CD8-positive, alpha-beta memory T cell (primary cell): ENCODE measurements around the gene REV3L. TPM values are rescaled to one million over a fixed set of nuclear protein-coding genes. Genes with fewer than 3 reads are reported as not detected.
"Not testable (repeated sequence)": the region's sequence is repeated elsewhere in the genome, so short reads cannot be mapped to it uniquely, and the experiment has no call there.

Source experiments
- CTCF ChIA-PET: fragments of 350-600 bp; sonication (Branson Sonifier 250); formaldehyde crosslinking; loops from one replicate; lab custom pipeline; 2021; ENCODE audit warnings: antibody characterized with exemption; lab: Charles Lee
- POLR2A ChIA-PET: fragments of 350-600 bp; sonication (Branson Sonifier 250); formaldehyde crosslinking; loops from one replicate; lab custom pipeline; 2021; ENCODE audit warnings: antibody characterized with exemption; lab: Charles Lee
- DNase-seq, 5 donors: peaks; one replicate each; pipeline versions ENCODE4 v3.0.0 to v3.0.0-alpha.2; 2020 to 2022; ENCODE audit warnings: mixed read lengths in 1 of 5
- H3K27ac ChIP-seq: one replicate; pipeline ENCODE4 v1.7.0; 2013; ENCODE audit warnings: low read depth, mild to moderate bottlenecking, low read length, moderate library complexity
- H3K27me3 ChIP-seq: 2 replicates; pipeline ENCODE4 v1.7.0; 2013; ENCODE audit warnings: low read length, mild to moderate bottlenecking; ENCODE audit not compliant: insufficient read depth, poor library complexity, severe bottlenecking
- H3K36me3 ChIP-seq: 2 replicates; pipeline ENCODE4 v1.7.0; 2013; ENCODE audit warnings: mild to moderate bottlenecking, low read length, moderate library complexity; ENCODE audit not compliant: insufficient read depth
- H3K4me1 ChIP-seq: 2 replicates; pipeline ENCODE4 v1.7.0; 2013; ENCODE audit warnings: mild to moderate bottlenecking, low read length, moderate library complexity; ENCODE audit not compliant: insufficient read depth
- H3K4me3 ChIP-seq: 2 replicates; pipeline ENCODE4 v1.7.0; 2013; ENCODE audit warnings: mild to moderate bottlenecking, low read length
- H3K9me3 ChIP-seq: 2 replicates; pipeline ENCODE4 v1.7.0; 2013; ENCODE audit warnings: mild to moderate bottlenecking, low read length
- H3K27ac Mint-ChIP-seq, 8 donors: one replicate each; pipeline ENCODE4 v1.8.0; 2020 to 2021; ENCODE audit warnings: mixed read lengths in 8 of 8, mild to moderate bottlenecking in 6 of 8, inconsistent platforms in 3 of 8, moderate library complexity in 3 of 8
- H3K27me3 Mint-ChIP-seq, 2 donors: one replicate each; pipeline ENCODE4 v1.8.0; 2020 to 2021; ENCODE audit warnings: mixed read lengths in 2 of 2, mild to moderate bottlenecking in 1 of 2, moderate library complexity in 1 of 2
- H3K36me3 Mint-ChIP-seq, 3 donors: one replicate each; pipeline ENCODE4 v1.8.0; 2020 to 2021; ENCODE audit warnings: mixed read lengths in 3 of 3, inconsistent platforms in 1 of 3, mild to moderate bottlenecking in 1 of 3
- H3K4me1 Mint-ChIP-seq, 3 donors: one replicate each; pipeline ENCODE4 v1.8.0; 2020 to 2021; ENCODE audit warnings: mixed read lengths in 3 of 3, inconsistent platforms in 1 of 3, mild to moderate bottlenecking in 1 of 3
- H3K4me3 Mint-ChIP-seq, 7 donors: one replicate each; pipeline ENCODE4 v1.8.0; 2020 to 2021; ENCODE audit warnings: mixed read lengths in 7 of 7, mild to moderate bottlenecking in 6 of 7, moderate library complexity in 4 of 7, inconsistent platforms in 2 of 7
- H3K9me3 Mint-ChIP-seq, 5 donors: one replicate each; pipeline ENCODE4 v1.8.0; 2020 to 2022; ENCODE audit warnings: mixed read lengths in 5 of 5, mild to moderate bottlenecking in 3 of 5, moderate library complexity in 2 of 5, inconsistent platforms in 1 of 5
- polyA plus RNA-seq: library from polyadenylated mRNA; unstranded; fragments of 300-500 nt; fragmentation: Illumina TruSeq; gene quantifications from one replicate; pipeline ENCODE4 v1.2.3, GENCODE V29; 2021
- total RNA-seq, 2 experiments: library from RNA; stranded (reverse); gene quantifications; one replicate each; pipeline ENCODE4 v1.2.3, GENCODE V29; 2021

The REV3L gene
- total and polyA plus RNA-seq, 3 experiments from 2014 or later = 16.5 to 27.0 (median 20.8) TPM

DNA sequence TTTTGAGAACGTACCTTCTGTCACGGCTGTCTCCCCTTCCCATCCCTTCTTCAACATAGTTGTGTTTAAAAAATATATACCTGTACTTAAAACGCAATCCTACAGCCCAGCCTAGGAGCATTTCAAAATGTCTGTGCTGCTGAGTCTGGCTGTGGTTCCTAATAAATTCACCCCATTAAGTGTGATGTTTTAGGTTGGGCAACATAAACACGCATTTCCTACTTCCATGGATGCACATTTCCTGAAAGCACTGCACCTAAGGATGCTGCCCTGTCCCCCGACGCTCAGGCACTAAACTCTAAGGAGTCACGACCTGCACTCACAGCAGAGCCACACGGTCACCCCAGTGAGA, 1.2 kb downstream of the REV3L start:
- POLR2A ChIA-PET = no interaction called here
- no peaks in the 10 kb centered on the region for H3K9me3 ChIP-seq
- peak overlapping the region; percentile 89 to 99 (median 96) for H3K4me3 Mint-ChIP-seq
- H3K9me3 Mint-ChIP-seq = no peaks in the 10 kb centered on the region
- no peaks in the 10 kb centered on the region for H3K36me3 ChIP-seq
- no peaks in the 10 kb centered on the region for H3K27me3 Mint-ChIP-seq
- H3K36me3 Mint-ChIP-seq = peaks cover 0 to 15% (median 0%) of the 10 kb centered on the region in 3 donors
- peak overlapping the region; percentile 95 for H3K27ac ChIP-seq
- H3K27ac Mint-ChIP-seq = peak overlapping the region; percentile 93 to 98 (median 96)
- H3K4me1 ChIP-seq = peaks cover 22% of the 10 kb centered on the region
- no peaks in the 10 kb centered on the region for H3K27me3 ChIP-seq
- DNase-seq = peak in 1 of 5 donors; percentile 19
- CTCF ChIA-PET = interaction anchor here (1.7 kb wide), 1 partner anchor 223 kb away, joined by 7 read pairs; a partner anchor contains a TSS
- peaks cover 41 to 65% (median 62%) of the 10 kb centered on the region in 3 donors for H3K4me1 Mint-ChIP-seq
- peak overlapping the region; percentile 70 for H3K4me3 ChIP-seq

GRCh38 chr6:111480988-111481822, 1.8 kb downstream of the REV3L start:
- ChIA-PET POLR2A (no interaction called here), CTCF (interaction anchor here (1.7 kb wide), 1 partner anchor 222 kb away, joined by 7 read pairs; a partner anchor contains a TSS)
- H3K4me3 Mint-ChIP-seq = peak overlapping the region; percentile 89 to 99 (median 96)
- Histone ChIP-seq H3K36me3 (no peaks in the 10 kb centered on the region), H3K9me3 (no peaks in the 10 kb centered on the region), H3K4me3 (peak overlapping the region; percentile 70), H3K27me3 (no peaks in the 10 kb centered on the region), H3K27ac (peak overlapping the region; percentile 95), H3K4me1 (peaks cover 22% of the 10 kb centered on the region)
- no peaks in the 10 kb centered on the region for H3K27me3 Mint-ChIP-seq
- no peak for DNase-seq
- H3K4me1 Mint-ChIP-seq = peaks cover 38 to 59% (median 56%) of the 10 kb centered on the region in 3 donors
- H3K27ac Mint-ChIP-seq = peak overlapping the region; percentile 93 to 98 (median 96)
- H3K36me3 Mint-ChIP-seq = peaks cover 0 to 15% (median 0%) of the 10 kb centered on the region in 3 donors
- H3K9me3 Mint-ChIP-seq = no peaks in the 10 kb centered on the region

GRCh38 chr6:111478749-111479148, 4.3 kb downstream of the REV3L start:
- Histone ChIP-seq H3K27ac (no peak overlapping the region), H3K4me1 (peaks cover 17% of the 10 kb centered on the region), H3K4me3 (no peak overlapping the region), H3K27me3 (no peaks in the 10 kb centered on the region), H3K36me3 (no peaks in the 10 kb centered on the region), H3K9me3 (no peaks in the 10 kb centered on the region)
- Mint-ChIP-seq H3K36me3 (peaks cover 0 to 8% (median 0%) of the 10 kb centered on the region in 3 donors), H3K27ac (peak overlapping the region in 6 of 8 donors; percentile 2 to 76 (median 58)), H3K4me1 (peaks cover 36 to 54% (median 51%) of the 10 kb centered on the region in 3 donors), H3K4me3 (peak overlapping the region in 2 of 7 donors; percentile 11 to 69), H3K9me3 (no peaks in the 10 kb centered on the region), H3K27me3 (peaks cover 0 to 2% of the 10 kb centered on the region in 2 donors)
- POLR2A ChIA-PET = interaction anchor here (0.6 to 1.5 kb wide), 2 partner anchors 220 to 663 kb away, joined by 3 to 13 read pairs; partner anchors contain the start of gene CDK19
- CTCF ChIA-PET = interaction anchor here (0.6 to 3.0 kb wide), 14 partner anchors 17 to 951 kb away, joined by 3 to 47 read pairs (median 3); partner anchors contain the start of gene TRAF3IP2
- DNase-seq = peak in 2 of 5 donors; percentile 36 to 37

DNA sequence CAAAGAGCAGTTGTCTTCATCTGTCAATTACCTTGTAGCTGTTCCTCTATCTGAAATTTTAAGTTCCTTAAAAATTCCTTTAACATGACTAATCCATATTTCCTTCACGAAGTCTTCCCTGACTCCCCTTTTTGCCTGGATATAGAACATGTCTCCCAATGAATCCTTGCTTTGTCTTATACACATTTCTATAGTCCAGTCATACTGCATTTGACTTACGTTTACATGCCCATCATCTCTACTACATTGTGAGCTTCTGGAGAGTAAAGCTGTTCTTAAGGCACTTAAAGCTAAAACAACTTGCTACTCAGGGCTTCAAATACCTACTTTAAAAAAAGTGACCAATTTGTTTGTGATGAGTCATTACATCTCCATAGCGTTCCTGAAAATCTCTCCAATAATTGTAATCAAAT, 4.9 kb downstream of the REV3L start:
- H3K27me3 ChIP-seq = no peaks in the 10 kb centered on the region
- H3K27ac ChIP-seq = no peak overlapping the region
- POLR2A ChIA-PET = interaction anchor here (1.5 kb wide), 1 partner anchor 219 kb away, joined by 13 read pairs; a partner anchor contains a TSS
- H3K9me3 ChIP-seq = no peaks in the 10 kb centered on the region
- CTCF ChIA-PET = interaction anchor here (0.6 to 3.0 kb wide), 14 partner anchors 16 to 950 kb away, joined by 3 to 47 read pairs (median 3); partner anchors contain the start of gene TRAF3IP2
- H3K4me3 ChIP-seq = no peak overlapping the region
- H3K27me3 Mint-ChIP-seq = peaks cover 0 to 2% of the 10 kb centered on the region in 2 donors
- no peaks in the 10 kb centered on the region for H3K9me3 Mint-ChIP-seq
- DNase-seq = no peak
- H3K36me3 Mint-ChIP-seq = peaks cover 0 to 6% (median 0%) of the 10 kb centered on the region in 3 donors
- H3K4me1 Mint-ChIP-seq = peaks cover 39 to 61% (median 58%) of the 10 kb centered on the region in 3 donors
- peaks cover 17% of the 10 kb centered on the region for H3K4me1 ChIP-seq
- no peak overlapping the region for H3K27ac Mint-ChIP-seq
- H3K36me3 ChIP-seq = no peaks in the 10 kb centered on the region
- no peak overlapping the region for H3K4me3 Mint-ChIP-seq

DNA sequence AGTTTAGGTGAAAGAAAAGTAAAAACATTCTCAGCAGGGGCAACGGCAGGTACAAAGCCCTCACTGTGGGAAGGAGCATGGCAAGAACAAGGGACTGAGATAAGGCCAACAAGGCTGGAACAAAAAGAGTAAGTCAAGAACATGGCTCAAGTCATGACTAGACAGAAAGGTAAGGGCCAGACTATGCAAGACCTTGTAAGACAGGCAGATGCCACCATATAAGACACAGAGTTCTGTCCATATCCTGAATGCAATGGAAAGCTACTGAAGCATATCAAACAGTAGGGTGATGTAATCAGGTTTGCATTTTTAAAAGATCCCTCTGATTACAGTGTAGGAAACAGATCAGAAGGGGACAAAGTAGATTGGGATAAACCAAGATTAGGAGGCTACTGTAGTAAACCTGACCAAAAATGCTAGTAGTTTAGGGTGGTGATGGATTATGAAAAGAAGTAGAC, 5.5 kb downstream of the REV3L start:
- H3K27ac ChIP-seq = no peak overlapping the region
- POLR2A ChIA-PET = no interaction called here
- no peaks in the 10 kb centered on the region for H3K27me3 ChIP-seq

GRCh38 chr6:111476061-111476460, 7.0 kb downstream of the REV3L start:
- POLR2A ChIA-PET, H3K27ac Mint-ChIP-seq, H3K4me3 ChIP-seq, H3K36me3 Mint-ChIP-seq, H3K27ac ChIP-seq, H3K27me3 ChIP-seq, H3K9me3 Mint-ChIP-seq, H3K4me3 Mint-ChIP-seq, H3K9me3 ChIP-seq, H3K27me3 Mint-ChIP-seq, DNase-seq, H3K36me3 ChIP-seq, H3K4me1 ChIP-seq, CTCF ChIA-PET: not testable (repeated sequence)
- H3K4me1 Mint-ChIP-seq = peaks cover 34 to 64% (median 60%) of the 10 kb centered on the region in 3 donors

More for the DNA sequence above, 5.5 kb downstream of the REV3L start:
- Histone ChIP-seq H3K4me3 (no peak overlapping the region), H3K36me3 (no peaks in the 10 kb centered on the region), H3K9me3 (no peaks in the 10 kb centered on the region), H3K4me1 (peaks cover 17% of the 10 kb centered on the region)
- CTCF ChIA-PET = interaction anchor here (1.1 to 3.0 kb wide), 5 partner anchors 15 to 419 kb away, joined by 3 to 47 read pairs (median 6); a partner anchor contains a TSS
- Mint-ChIP-seq H3K27me3 (peaks cover 0 to 2% of the 10 kb centered on the region in 2 donors), H3K4me1 (peaks cover 42 to 66% (median 63%) of the 10 kb centered on the region in 3 donors), H3K9me3 (no peaks in the 10 kb centered on the region), H3K4me3 (no peak overlapping the region), H3K36me3 (peaks cover 0 to 5% (median 0%) of the 10 kb centered on the region in 3 donors), H3K27ac (no peak overlapping the region)
- DNase-seq = no peak

DNA sequence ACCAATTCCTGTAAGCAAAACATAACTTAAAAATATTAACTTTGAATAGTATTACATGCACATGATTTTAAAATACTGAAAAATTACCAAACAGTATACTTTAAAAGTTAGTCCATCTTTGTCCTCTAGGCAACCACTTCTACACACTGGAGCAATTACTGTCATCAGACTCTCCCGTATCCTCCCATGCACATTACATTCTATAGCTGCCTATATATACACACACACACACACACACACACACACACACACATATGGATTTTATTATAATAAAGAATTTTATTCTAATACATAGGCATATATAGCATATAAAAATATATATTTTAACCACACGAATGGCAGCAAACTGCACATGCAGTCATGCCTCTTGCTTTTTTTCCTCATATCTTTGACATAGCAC, 8.2 kb downstream of the REV3L start:
- Mint-ChIP-seq H3K9me3 (no peaks in the 10 kb centered on the region), H3K27ac (peak overlapping the region in 1 of 8 donors; percentile 7), H3K4me3 (no peak overlapping the region), H3K4me1 (peaks cover 32 to 58% (median 48%) of the 10 kb centered on the region in 3 donors), H3K36me3 (peaks cover 0 to 7% (median 0%) of the 10 kb centered on the region in 3 donors), H3K27me3 (peaks cover 0 to 2% of the 10 kb centered on the region in 2 donors)
- peaks cover 6% of the 10 kb centered on the region for H3K4me1 ChIP-seq
- no peak overlapping the region for H3K4me3 ChIP-seq
- DNase-seq = no peak
- H3K27ac ChIP-seq = no peak overlapping the region
- ChIA-PET POLR2A (no interaction called here), CTCF (interaction anchor here (0.9 kb wide), 1 partner anchor 216 kb away, joined by 4 read pairs; a partner anchor contains a TSS)
- no peaks in the 10 kb centered on the region for H3K36me3 ChIP-seq
- no peaks in the 10 kb centered on the region for H3K9me3 ChIP-seq
- H3K27me3 ChIP-seq = no peaks in the 10 kb centered on the region
